BJ (cell line): Measurements from ENCODE around the gene CENPM. TPM values are rescaled to one million over a fixed set of nuclear protein-coding genes. Genes with fewer than 3 reads are reported as not detected.

ENCODE experiments used
- CTCF ChIA-PET: fragments of 350-600 bp; formaldehyde crosslinking; extraction: SDS; loops from one replicate; lab custom pipeline; 2021; ENCODE audit warnings: antibody characterized with exemption, inconsistent platforms; lab: Yijun Ruan, JAX
- POLR2A ChIA-PET: fragments of 300-600 bp; sonication (Branson Sonifier 250); formaldehyde crosslinking; extraction: SDS; loops from one replicate; lab custom pipeline; 2021; ENCODE audit warnings: antibody characterized with exemption; lab: Charles Lee
- DNase-seq: peaks from one replicate; pipeline ENCODE4 v3.0.0-alpha.2; 2011; ENCODE audit warnings: low read depth
- H3K27me3 ChIP-seq: 2 replicates; pipeline ENCODE4 v1.6.0; 2011; ENCODE audit warnings: low read length; ENCODE audit not compliant: control insufficient read depth, insufficient read depth
- H3K36me3 ChIP-seq: 2 replicates; pipeline ENCODE4 v1.5.1; 2011; ENCODE audit warnings: low read length; ENCODE audit not compliant: control insufficient read depth, insufficient read depth
- H3K4me3 ChIP-seq: 2 replicates; pipeline ENCODE4 v1.5.1; 2011; ENCODE audit warnings: low read depth, mild to moderate bottlenecking, control low read depth, low read length
- CTCF ChIP-seq: IDR thresholded peaks from 2 replicates; pipeline ENCODE4 v1.5.1; 2011; ENCODE audit warnings: low read depth, mild to moderate bottlenecking, control low read depth, inconsistent platforms, low read length, moderate library complexity; ENCODE audit not compliant: insufficient read depth
- polyA plus RNA-seq: library from polyadenylated mRNA; depleted of rRNA; stranded (reverse); fragments of >200 nt; gene quantifications from 2 replicates; pipeline ENCODE4 v1.2.3, GENCODE V29; 2011

Gene CENPM
- polyA plus RNA-seq, 1 experiment = 30.4 TPM

- no peak for TF ChIP-seq CTCF
- ChIA-PET CTCF (interaction anchor here (0.6 to 2.8 kb wide), 6 partner anchors 16 to 226 kb away, joined by 3 to 8 read pairs (median 4); no protein-coding TSS in a partner anchor), POLR2A (no interaction called here)
- Histone ChIP-seq H3K36me3 (no peaks in the 10 kb centered on the region), H3K27me3 (peaks cover 10% of the 10 kb centered on the region; the same call in 1 of the 2 replicates), H3K4me3 (no peak overlapping the region)
- no peak for DNase-seq
These were observed 23.2 kb downstream of the CENPM start for GRCh38 chr22:41923595-41924276.

- CTCF ChIA-PET = interaction anchor here (0.7 to 2.8 kb wide), 6 partner anchors 16 to 226 kb away, joined by 3 to 8 read pairs (median 4); no protein-coding TSS in a partner anchor
- DNase-seq = no peak
- Histone ChIP-seq H3K4me3 (no peak overlapping the region), H3K27me3 (peaks cover 10% of the 10 kb centered on the region; the same call in 1 of the 2 replicates), H3K36me3 (no peaks in the 10 kb centered on the region)
- POLR2A ChIA-PET = no interaction called here
- TF ChIP-seq CTCF = no peak
These were observed 23.9 kb downstream of the CENPM start for GRCh38 chr22:41922940-41923594.

- Histone ChIP-seq H3K27me3 (peaks cover 10% of the 10 kb centered on the region; the same call in 1 of the 2 replicates), H3K36me3 (no peaks in the 10 kb centered on the region), H3K4me3 (no peak overlapping the region)
- CTCF ChIA-PET = interaction anchor here (0.7 to 2.8 kb wide), 4 partner anchors 19 to 225 kb away, joined by 3 to 8 read pairs (median 6); no protein-coding TSS in a partner anchor
- no peak for DNase-seq
- no peak for TF ChIP-seq CTCF
- POLR2A ChIA-PET = no interaction called here
These were observed 24.6 kb downstream of the CENPM start for GRCh38 chr22:41922328-41922727.

GRCh38 chr22:41920271-41920976 lies 26.5 kb downstream of the CENPM start:
- H3K36me3 ChIP-seq = no peaks in the 10 kb centered on the region
- no peak for DNase-seq
- peaks cover 20% of the 10 kb centered on the region for H3K27me3 ChIP-seq
- no peak overlapping the region for H3K4me3 ChIP-seq
- TF ChIP-seq CTCF = no peak
- CTCF ChIA-PET = interaction anchor here (0.6 kb wide), 1 partner anchor 305 kb away, joined by 3 read pairs; no protein-coding TSS in a partner anchor
- POLR2A ChIA-PET = no interaction called here
